Naive thymus-derived CD8-positive, alpha-beta T cell (primary cell): ENCODE results near the gene NPTXR. TPM values are rescaled to one million over a fixed set of nuclear protein-coding genes. Genes with fewer than 3 reads are reported as not detected.

Source experiments
- ATAC-seq, 2 donors: fragments of 150-1000 bp; cut with Tn5 transposase in 1 of 2; sonication (Bioruptor Pico), chemical (Tn5 transposase) in 1 of 2; 1 replicate in 1 of 2; 2 replicates in 1 of 2; pipeline ENCODE4 v1.10.0; 2021; ENCODE audit warnings: mild to moderate bottlenecking in 2 of 2, moderate library complexity in 2 of 2
- POLR2A ChIA-PET: fragments of 350-600 bp; sonication (Branson Sonifier 250); formaldehyde crosslinking; loops from one replicate; lab custom pipeline; 2021; ENCODE audit warnings: antibody characterized with exemption; lab: Charles Lee
- DNase-seq, 10 donors: peaks; one replicate each; pipeline versions ENCODE4 v3.0.0 to v3.0.0-alpha.2; 2020 to 2022
- H3K27ac Mint-ChIP-seq, 10 donors: one replicate each; pipeline ENCODE4 v1.8.0; 2020 to 2022; ENCODE audit warnings: mild to moderate bottlenecking in 10 of 10, mixed read lengths in 10 of 10, moderate library complexity in 4 of 10, inconsistent platforms in 1 of 10
- H3K27me3 Mint-ChIP-seq, 5 donors: one replicate each; pipeline ENCODE4 v1.8.0; 2021 to 2022; ENCODE audit warnings: mixed read lengths in 5 of 5
- H3K36me3 Mint-ChIP-seq, 3 donors: one replicate each; pipeline ENCODE4 v1.8.0; 2020 to 2022; ENCODE audit warnings: mixed read lengths in 3 of 3, mild to moderate bottlenecking in 2 of 3, inconsistent platforms in 1 of 3
- H3K4me1 Mint-ChIP-seq, 4 donors: one replicate each; pipeline ENCODE4 v1.8.0; 2021 to 2022; ENCODE audit warnings: mixed read lengths in 4 of 4
- H3K4me3 Mint-ChIP-seq, 10 donors: one replicate each; pipeline ENCODE4 v1.8.0; 2020 to 2022; ENCODE audit warnings: mild to moderate bottlenecking in 10 of 10, mixed read lengths in 10 of 10, moderate library complexity in 6 of 10, inconsistent platforms in 1 of 10
- H3K9me3 Mint-ChIP-seq, 9 donors: one replicate each; pipeline ENCODE4 v1.8.0; 2020 to 2022; ENCODE audit warnings: mixed read lengths in 9 of 9, mild to moderate bottlenecking in 3 of 9, inconsistent platforms in 1 of 9, moderate library complexity in 1 of 9
- polyA plus RNA-seq, 3 donors: library from polyadenylated mRNA; unstranded; fragments of 300-500 nt; fragmentation: Illumina TruSeq; gene quantifications; one replicate each; pipeline ENCODE4 v1.2.3, GENCODE V29; 2021
- total RNA-seq, 8 experiments: library from RNA in 2 of 8; stranded (reverse) in 2 of 8; gene quantifications; one replicate each; pipeline ENCODE4 v1.2.3 and lab custom pipeline; 2021 to 2026

Gene NPTXR
- total and polyA plus RNA-seq, 5 experiments from 2014 or later = 0.73 to 12.6 (median 1.1) TPM

DNA sequence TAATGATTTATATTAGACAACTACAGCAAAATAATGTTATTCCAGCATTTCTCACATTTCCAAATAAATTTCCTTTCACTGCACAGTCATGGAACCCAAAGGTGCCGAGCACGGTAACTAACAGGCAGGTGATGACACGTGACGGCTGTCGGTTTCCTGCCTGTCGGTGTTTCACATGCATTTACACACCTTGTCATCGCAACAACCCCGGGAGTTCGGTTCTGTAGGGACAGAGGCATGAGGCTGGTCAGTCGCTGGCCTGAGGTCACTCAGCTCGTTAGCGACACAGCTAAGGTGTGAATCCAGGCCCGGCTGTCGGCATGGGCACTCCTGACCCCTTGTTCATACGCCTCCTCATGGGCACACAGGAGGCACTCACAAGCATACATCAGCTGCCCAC lies 59.8 kb downstream of the NPTXR start:
- no peak for DNase-seq
- Mint-ChIP-seq H3K27ac (peak overlapping the region in 1 of 10 donors; percentile 37), H3K4me3 (no peak overlapping the region), H3K36me3 (peaks cover 0 to 29% (median 9%) of the 10 kb centered on the region in 3 donors), H3K9me3 (no peaks in the 10 kb centered on the region), H3K27me3 (no peaks in the 10 kb centered on the region), H3K4me1 (peaks cover 4 to 16% (median 11%) of the 10 kb centered on the region in 4 donors)
- no peak for ATAC-seq
- POLR2A ChIA-PET = interaction anchor here (0.7 to 1.2 kb wide), 3 partner anchors 11 to 37 kb away, joined by 3 to 4 read pairs (median 4); no protein-coding TSS in a partner anchor

DNA sequence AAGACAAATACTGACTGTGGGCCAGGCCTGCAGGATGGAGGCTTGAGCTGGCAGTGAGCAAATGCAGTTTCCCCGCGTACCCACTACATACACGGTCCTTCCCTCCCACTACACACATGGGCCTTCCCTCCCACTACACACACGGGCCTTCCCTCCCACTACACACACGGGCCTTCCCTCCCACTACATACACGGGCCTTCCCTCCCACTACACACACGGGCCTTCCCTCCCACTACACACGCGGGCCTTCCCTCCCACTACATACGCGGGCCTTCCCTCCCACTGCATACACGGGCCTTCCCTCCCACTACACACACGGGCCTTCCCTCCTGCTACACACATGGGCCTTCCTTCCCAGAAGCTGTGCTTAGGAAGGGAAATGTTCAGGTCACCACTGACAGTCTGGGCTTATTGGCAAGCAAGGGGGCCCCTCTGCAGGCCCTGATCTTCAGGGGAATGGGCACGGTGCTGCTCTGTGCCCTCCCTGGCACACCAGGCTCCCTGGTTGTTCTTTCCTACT lies 60.7 kb downstream of the NPTXR start:
- no peak for ATAC-seq
- no peaks in the 10 kb centered on the region for H3K27me3 Mint-ChIP-seq
- no peaks in the 10 kb centered on the region for H3K9me3 Mint-ChIP-seq
- peaks cover 0 to 31% (median 9%) of the 10 kb centered on the region in 3 donors for H3K36me3 Mint-ChIP-seq
- DNase-seq = no peak
- peak overlapping the region in 3 of 10 donors; percentile 60 to 80 (median 68) for H3K27ac Mint-ChIP-seq
- no peak overlapping the region for H3K4me3 Mint-ChIP-seq
- POLR2A ChIA-PET = interaction anchor here (1.4 kb wide), 1 partner anchor 10 kb away, joined by 4 read pairs; the partner anchor contains the start of gene DNAL4
- peaks cover 4 to 16% (median 11%) of the 10 kb centered on the region in 4 donors for H3K4me1 Mint-ChIP-seq

DNA sequence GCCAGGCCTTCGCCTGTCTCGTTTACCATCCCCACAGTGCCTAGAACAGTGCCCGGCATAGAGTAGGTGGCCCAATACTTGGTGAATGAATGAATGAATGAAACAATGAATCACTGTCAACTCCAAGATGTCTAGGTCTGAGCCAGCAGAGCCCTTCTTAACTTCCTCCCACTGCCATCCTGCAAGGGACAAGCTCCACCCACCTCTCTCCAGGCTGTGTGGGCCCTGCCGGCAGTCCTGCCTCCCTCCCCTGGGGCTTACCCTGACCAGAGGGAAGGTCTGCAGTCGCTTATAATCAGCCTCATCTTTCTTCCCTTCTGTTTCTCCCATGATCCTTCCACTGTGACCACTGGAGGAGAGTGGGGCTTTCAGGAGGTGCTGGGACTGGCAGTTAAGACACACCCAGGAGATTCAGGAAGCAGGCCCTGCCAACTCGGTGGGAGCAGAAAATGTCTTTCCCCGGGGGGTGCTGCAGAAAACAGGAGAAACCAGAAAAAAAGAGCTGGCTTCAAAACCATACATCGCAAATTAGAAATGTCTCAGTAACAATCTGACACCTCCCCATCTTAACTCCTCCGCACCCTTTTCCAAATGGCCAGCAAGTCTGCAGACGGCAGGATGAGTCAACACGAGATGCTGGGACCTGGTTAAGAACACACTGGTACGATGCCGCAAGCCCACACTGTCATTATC lies 61.3 kb downstream of the NPTXR start:
- DNase-seq (no peak), ATAC-seq (no peak)
- no peaks in the 10 kb centered on the region for H3K9me3 Mint-ChIP-seq
- H3K4me3 Mint-ChIP-seq = no peak overlapping the region
- peaks cover 0 to 31% (median 9%) of the 10 kb centered on the region in 3 donors for H3K36me3 Mint-ChIP-seq
- H3K4me1 Mint-ChIP-seq = peaks cover 2 to 16% (median 11%) of the 10 kb centered on the region in 4 donors
- POLR2A ChIA-PET = interaction anchor here (0.7 to 1.4 kb wide), 3 partner anchors 11 to 63 kb away, joined by 3 to 4 read pairs (median 4); partner anchors contain the start of gene DNAL4
- peak overlapping the region in 4 of 10 donors; percentile 50 to 83 (median 60) for H3K27ac Mint-ChIP-seq
- H3K27me3 Mint-ChIP-seq = no peaks in the 10 kb centered on the region

DNA sequence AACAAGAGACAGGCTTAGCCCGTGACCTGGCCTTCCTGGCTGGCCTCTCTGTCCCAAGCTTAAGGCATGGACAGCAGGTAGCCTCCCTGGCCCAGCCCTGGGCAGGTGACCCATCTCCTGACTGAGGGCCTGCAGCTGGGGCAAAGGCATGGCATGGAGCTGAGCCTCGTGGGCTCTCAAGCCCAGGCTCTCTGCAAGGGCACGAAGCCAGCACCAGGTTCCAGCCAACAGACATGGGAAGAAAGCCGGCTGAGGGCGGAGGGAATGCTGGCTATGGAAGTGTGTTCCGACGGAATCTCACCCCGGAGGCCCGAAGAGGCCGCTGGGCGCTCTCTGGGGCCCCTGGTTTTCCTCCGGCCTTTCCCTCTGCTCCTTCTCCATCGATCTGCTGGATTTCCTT lies 62.8 kb downstream of the NPTXR start:
- ATAC-seq (no peak), DNase-seq (no peak)
- Mint-ChIP-seq H3K27ac (peak overlapping the region in 2 of 10 donors; percentile 26 to 83), H3K36me3 (peaks cover 0 to 31% (median 9%) of the 10 kb centered on the region in 3 donors), H3K4me1 (peaks cover 2 to 18% (median 12%) of the 10 kb centered on the region in 4 donors), H3K9me3 (no peaks in the 10 kb centered on the region), H3K4me3 (no peak overlapping the region), H3K27me3 (no peaks in the 10 kb centered on the region)
- POLR2A ChIA-PET = interaction anchor here (0.6 kb wide), 1 partner anchor 47 kb away, joined by 4 read pairs; no protein-coding TSS in a partner anchor

DNA sequence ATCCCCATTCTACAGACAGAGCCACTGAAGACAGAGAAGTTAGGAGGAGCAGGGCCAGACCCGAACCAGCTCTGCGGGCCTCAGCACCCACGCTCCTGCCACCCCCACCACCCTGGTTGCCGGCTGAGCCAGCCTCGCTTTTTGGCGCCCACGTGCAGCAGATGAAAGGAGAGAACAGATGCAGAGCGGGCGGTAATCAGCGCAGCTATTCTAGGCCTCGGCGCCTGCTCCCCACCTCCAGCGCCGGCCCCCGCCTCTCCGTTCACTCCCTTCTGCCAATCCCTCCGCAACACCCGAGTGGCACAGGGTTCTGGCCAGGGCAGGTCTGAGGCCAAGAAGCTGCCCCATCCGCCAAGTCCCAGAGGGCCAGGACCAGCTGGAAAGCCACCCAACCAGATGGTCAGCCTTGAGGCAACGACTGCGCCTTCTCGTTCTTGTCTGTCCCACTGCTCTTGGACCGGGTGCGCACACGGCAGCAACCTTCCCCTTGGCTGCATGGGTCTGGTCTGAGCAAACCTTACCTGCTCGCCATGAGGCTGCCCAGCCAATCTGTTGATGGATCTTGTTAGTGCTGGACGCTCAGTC lies 66.6 kb downstream of the NPTXR start:
- Mint-ChIP-seq H3K4me3 (no peak overlapping the region), H3K27ac (peak overlapping the region in 1 of 10 donors; percentile 45), H3K9me3 (no peaks in the 10 kb centered on the region), H3K36me3 (peaks cover 0 to 26% (median 9%) of the 10 kb centered on the region in 3 donors), H3K27me3 (no peaks in the 10 kb centered on the region), H3K4me1 (peaks cover 5 to 15% (median 11%) of the 10 kb centered on the region in 4 donors)
- POLR2A ChIA-PET = no interaction called here
- no peak for DNase-seq
- no peak for ATAC-seq

DNA sequence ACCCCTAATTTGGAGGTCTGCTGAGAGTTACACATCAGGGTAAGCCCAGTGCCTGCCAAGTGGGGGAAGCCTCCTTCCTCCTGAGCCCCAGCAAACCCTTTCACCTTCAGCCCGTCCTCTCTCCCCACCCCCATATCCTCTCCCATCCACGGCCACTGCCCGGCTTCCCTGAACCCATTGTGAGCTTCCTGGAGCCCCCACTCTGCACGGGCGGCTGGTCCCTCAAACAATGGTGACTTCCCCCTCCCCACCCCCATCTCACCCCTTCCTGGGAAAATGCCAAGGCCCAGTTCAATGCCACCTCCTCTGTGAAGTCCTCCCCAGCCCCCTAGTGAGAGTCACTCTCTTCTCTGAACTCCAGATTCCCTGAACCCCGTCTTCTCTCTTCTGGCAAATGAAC lies 67.7 kb downstream of the NPTXR start:
- H3K27me3 Mint-ChIP-seq = no peaks in the 10 kb centered on the region
- POLR2A ChIA-PET = interaction anchor here (1.6 kb wide), 1 partner anchor 29 kb away, joined by 3 read pairs; no protein-coding TSS in a partner anchor
- H3K36me3 Mint-ChIP-seq = peaks cover 0 to 16% (median 3%) of the 10 kb centered on the region in 3 donors
- no peaks in the 10 kb centered on the region for H3K9me3 Mint-ChIP-seq
- H3K4me1 Mint-ChIP-seq = peaks cover 5 to 12% (median 8%) of the 10 kb centered on the region in 4 donors
- DNase-seq (no peak), ATAC-seq (no peak)
- no peak overlapping the region for H3K4me3 Mint-ChIP-seq
- peak overlapping the region in 3 of 10 donors; percentile 23 to 77 (median 70) for H3K27ac Mint-ChIP-seq

DNA sequence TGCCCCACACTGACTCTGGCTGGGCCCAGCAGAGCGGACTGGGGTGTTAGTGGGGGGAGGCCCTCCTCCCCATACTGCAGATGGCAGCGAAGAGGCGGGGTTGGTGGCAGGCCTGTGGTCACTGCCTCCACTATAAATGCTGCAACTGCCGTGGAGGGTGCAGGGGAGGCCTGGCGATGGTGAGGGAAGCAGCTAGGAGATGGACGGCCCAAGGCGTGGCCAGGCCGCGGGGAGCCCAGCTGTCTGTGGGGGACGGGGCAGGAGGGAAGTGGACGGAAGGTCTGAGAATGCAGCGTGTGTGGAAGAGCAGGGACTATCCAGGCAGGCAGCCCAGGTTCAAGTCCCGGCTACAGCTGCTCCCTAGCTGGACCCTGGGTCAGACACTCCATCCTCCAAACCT lies 68.2 kb downstream of the NPTXR start:
- H3K27ac Mint-ChIP-seq = peak overlapping the region in 4 of 10 donors; percentile 23 to 73 (median 44)
- no peak overlapping the region for H3K4me3 Mint-ChIP-seq
- no peaks in the 10 kb centered on the region for H3K9me3 Mint-ChIP-seq
- DNase-seq (no peak), ATAC-seq (no peak)
- H3K4me1 Mint-ChIP-seq = peaks cover 5 to 12% (median 8%) of the 10 kb centered on the region in 4 donors
- POLR2A ChIA-PET = interaction anchor here (1.6 kb wide), 1 partner anchor 29 kb away, joined by 3 read pairs; no protein-coding TSS in a partner anchor
- H3K36me3 Mint-ChIP-seq = peaks cover 0 to 14% (median 3%) of the 10 kb centered on the region in 3 donors
- H3K27me3 Mint-ChIP-seq = no peaks in the 10 kb centered on the region

DNA sequence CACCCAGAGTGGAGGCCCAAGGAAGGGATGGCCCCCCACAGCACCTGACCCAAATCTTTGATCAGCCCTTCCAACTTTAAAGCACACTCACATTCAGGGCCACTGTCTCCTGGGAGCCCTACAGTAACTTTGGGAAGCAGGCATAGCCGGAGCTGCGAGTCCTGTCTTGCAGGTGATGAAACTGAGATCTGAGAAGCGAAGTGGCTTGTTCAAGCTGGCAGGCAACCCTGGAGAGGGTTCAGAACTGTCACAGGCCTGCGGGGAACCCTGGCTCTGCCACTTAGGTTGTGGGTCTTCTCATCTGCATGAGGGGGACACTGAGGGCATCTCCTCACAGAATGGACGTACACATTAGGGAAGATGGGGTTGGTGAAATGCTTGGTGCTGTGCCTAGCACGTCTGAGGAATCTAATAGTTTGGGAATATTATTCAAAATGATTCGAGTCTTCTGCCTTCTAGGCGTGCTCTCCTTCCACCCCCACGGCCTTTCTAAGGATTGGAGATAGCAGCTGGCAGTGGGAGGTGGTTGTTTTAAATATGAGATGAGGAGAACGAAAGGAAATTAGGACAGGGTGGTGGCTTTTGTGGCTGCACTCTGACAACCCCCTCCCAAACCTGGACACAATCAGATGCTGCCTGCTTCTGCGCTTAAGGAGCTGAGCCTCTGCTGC lies 69.2 kb downstream of the NPTXR start:
- H3K4me1 Mint-ChIP-seq = peaks cover 5 to 12% (median 8%) of the 10 kb centered on the region in 4 donors
- DNase-seq (no peak), ATAC-seq (no peak)
- peaks cover 0 to 6% (median 0%) of the 10 kb centered on the region in 3 donors for H3K36me3 Mint-ChIP-seq
- no peak overlapping the region for H3K4me3 Mint-ChIP-seq
- no peaks in the 10 kb centered on the region for H3K27me3 Mint-ChIP-seq
- no peaks in the 10 kb centered on the region for H3K9me3 Mint-ChIP-seq
- peak overlapping the region in 2 of 10 donors; percentile 53 to 73 for H3K27ac Mint-ChIP-seq
- POLR2A ChIA-PET = interaction anchor here (1.6 kb wide), 1 partner anchor 28 kb away, joined by 3 read pairs; no protein-coding TSS in a partner anchor

DNA sequence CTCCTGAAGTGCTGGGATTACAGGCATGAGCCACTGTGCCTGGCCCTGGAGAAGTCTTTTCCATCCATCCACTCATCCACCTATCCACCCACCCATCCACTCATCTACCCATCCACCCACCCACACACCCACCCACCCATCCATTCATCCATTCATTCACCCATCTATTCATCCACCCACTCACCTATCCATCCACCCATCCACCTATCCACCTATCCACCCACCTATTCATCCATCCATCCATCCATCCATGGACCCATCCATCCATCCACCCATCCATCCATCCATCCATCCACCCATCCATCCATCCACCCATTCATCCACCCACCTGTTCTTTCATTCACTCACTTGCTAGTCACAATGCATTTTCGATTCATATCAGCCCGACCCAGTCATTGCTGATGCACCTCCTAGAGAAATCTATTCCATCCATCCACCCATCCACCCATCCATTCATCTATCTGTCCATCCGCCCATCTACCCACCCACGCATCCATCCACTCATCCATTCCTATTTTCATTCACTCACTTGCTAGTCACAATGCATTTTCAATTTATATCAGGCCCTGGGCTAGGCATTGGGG lies 70.4 kb downstream of the NPTXR start:
- POLR2A ChIA-PET = no interaction called here
- Mint-ChIP-seq H3K4me1 (peaks cover 7 to 18% (median 11%) of the 10 kb centered on the region in 4 donors), H3K9me3 (no peaks in the 10 kb centered on the region), H3K27ac (peak overlapping the region in 3 of 10 donors; percentile 11 to 58 (median 57)), H3K4me3 (no peak overlapping the region), H3K27me3 (peaks cover 0 to 2% (median 0%) of the 10 kb centered on the region in 5 donors), H3K36me3 (no peaks in the 10 kb centered on the region)
- ATAC-seq (no peak), DNase-seq (no peak)

DNA sequence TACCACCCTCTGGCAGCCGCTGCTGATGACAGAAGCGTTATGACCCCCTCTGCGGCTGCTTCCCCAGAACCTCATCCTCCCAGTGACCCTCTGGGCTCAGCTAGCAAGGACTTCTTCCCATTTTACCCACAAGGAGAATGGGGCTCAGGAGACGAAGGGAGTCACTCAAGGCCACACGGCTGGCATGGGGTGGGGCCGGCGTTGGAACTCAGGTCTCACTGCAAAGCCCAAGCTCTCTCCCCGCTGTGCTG lies 71.3 kb downstream of the NPTXR start:
- no peaks in the 10 kb centered on the region for H3K36me3 Mint-ChIP-seq
- H3K4me1 Mint-ChIP-seq = peaks cover 7 to 18% (median 11%) of the 10 kb centered on the region in 4 donors
- DNase-seq (no peak), ATAC-seq (no peak)
- POLR2A ChIA-PET = interaction anchor here (36.4 kb wide), 1 partner anchor 34 kb away, joined by 1495 read pairs; the partner anchor contains the start of gene SUN2
- no peaks in the 10 kb centered on the region for H3K9me3 Mint-ChIP-seq
- H3K27ac Mint-ChIP-seq = peak overlapping the region in 3 of 10 donors; percentile 21 to 63 (median 43)
- peaks cover 0 to 2% (median 0%) of the 10 kb centered on the region in 5 donors for H3K27me3 Mint-ChIP-seq
- no peak overlapping the region for H3K4me3 Mint-ChIP-seq

DNA sequence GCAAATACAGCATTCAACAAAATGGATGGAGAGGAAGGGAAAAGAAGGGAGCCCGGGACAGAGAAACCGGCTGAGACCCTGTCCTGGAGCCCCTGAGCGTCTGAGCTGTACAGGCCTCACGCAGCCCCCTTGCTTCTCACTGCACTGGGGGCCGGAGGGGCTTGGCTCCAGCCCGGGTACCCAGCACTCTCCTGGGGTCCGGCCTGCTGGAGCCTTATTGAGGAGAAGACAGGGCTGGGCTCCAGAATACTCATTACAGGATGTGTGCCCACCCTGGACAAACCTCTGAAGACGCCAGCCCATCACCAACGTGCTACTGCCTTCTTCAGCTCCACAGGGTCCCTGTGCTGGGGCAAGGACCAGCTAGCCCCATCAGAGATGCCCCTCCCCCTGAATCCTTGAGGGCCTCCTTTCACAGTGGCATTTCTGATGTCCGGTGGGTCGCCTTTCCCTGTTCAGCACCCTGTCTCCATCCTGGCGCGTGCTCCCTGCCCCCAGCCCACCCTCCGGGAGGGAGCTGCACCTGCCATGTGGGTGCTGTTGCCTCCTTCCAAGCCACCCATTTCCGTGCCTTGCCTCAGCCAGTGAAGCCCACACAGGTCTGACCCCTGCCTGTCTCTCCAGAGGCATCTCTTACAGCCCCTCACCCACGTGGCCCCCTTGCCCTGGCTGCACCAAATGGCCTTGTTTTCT lies 73.4 kb downstream of the NPTXR start:
- Mint-ChIP-seq H3K27ac (peak overlapping the region in 2 of 10 donors; percentile 55 to 59), H3K9me3 (no peaks in the 10 kb centered on the region)

More for the DNA sequence above, 73.4 kb downstream of the NPTXR start:
- H3K4me1 Mint-ChIP-seq = peaks cover 4 to 24% (median 15%) of the 10 kb centered on the region in 4 donors
- no peak overlapping the region for H3K4me3 Mint-ChIP-seq
- ATAC-seq = no peak
- DNase-seq = no peak
- POLR2A ChIA-PET = interaction anchor here (36.4 kb wide), 1 partner anchor 31 kb away, joined by 1495 read pairs; the partner anchor contains the start of gene SUN2
- H3K27me3 Mint-ChIP-seq = peaks cover 0 to 2% (median 0%) of the 10 kb centered on the region in 5 donors
- no peaks in the 10 kb centered on the region for H3K36me3 Mint-ChIP-seq
